Measurements from ENCODE around the gene IGLL5. TPM values are rescaled to one million over a fixed set of nuclear protein-coding genes. Genes with fewer than 3 reads are reported as not detected.

IGLL5 gene
- total and polyA plus RNA-seq, 9 of the 15 experiments (the other 6 are each of a cell fraction or from before 2014, with no cell fraction given) = not detected

- TF ChIP-seq CHD7 (IDR thresholded peaks at IDR 0.05; ENCODE audit: low read depth, low read length) (no peak), CEBPG (CRISPR knock-in tag; IDR thresholded peaks at IDR 0.05) (0 out of 2 replicates have a peak, but pooled peaks have one; percentile 6), CEBPG (tag; conservative IDR thresholded peaks at IDR 0.05 in 1 of 2, IDR thresholded peaks at IDR 0.05 in 1 of 2) (no peak), JUNB (CRISPR knock-in tag; conservative IDR thresholded peaks at IDR 0.05) (no peak), JUN (IDR thresholded peaks at IDR 0.05; ENCODE audit: borderline replicate concordance, low read depth, low read length) (no peak), JUN (CRISPR knock-in tag; IDR thresholded peaks at IDR 0.05; ENCODE audit: borderline replicate concordance) (peak; percentile 31; the same call in 1 of the 2 replicates), ZNF143 (CRISPR knock-in tag; IDR thresholded peaks at IDR 0.05) (0 out of 2 replicates have a peak, but pooled peaks have one; percentile 47), IFI16 (CRISPR knock-in tag; IDR thresholded peaks at IDR 0.05) (no peak)
- TF ChIP-seq, protein P1, sequence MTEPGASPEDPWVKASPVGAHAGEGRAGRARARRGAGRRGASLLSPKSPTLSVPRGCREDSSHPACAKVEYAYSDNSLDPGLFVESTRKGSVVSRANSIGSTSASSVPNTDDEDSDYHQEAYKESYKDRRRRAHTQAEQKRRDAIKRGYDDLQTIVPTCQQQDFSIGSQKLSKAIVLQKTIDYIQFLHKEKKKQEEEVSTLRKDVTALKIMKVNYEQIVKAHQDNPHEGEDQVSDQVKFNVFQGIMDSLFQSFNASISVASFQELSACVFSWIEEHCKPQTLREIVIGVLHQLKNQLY (CRISPR knock-in tag; conservative IDR thresholded peaks at IDR 0.05) = peak in 1 of 2 experiments; percentile 86; a peak in 1 of 4 replicates
- TF ChIP-seq, protein P2, sequence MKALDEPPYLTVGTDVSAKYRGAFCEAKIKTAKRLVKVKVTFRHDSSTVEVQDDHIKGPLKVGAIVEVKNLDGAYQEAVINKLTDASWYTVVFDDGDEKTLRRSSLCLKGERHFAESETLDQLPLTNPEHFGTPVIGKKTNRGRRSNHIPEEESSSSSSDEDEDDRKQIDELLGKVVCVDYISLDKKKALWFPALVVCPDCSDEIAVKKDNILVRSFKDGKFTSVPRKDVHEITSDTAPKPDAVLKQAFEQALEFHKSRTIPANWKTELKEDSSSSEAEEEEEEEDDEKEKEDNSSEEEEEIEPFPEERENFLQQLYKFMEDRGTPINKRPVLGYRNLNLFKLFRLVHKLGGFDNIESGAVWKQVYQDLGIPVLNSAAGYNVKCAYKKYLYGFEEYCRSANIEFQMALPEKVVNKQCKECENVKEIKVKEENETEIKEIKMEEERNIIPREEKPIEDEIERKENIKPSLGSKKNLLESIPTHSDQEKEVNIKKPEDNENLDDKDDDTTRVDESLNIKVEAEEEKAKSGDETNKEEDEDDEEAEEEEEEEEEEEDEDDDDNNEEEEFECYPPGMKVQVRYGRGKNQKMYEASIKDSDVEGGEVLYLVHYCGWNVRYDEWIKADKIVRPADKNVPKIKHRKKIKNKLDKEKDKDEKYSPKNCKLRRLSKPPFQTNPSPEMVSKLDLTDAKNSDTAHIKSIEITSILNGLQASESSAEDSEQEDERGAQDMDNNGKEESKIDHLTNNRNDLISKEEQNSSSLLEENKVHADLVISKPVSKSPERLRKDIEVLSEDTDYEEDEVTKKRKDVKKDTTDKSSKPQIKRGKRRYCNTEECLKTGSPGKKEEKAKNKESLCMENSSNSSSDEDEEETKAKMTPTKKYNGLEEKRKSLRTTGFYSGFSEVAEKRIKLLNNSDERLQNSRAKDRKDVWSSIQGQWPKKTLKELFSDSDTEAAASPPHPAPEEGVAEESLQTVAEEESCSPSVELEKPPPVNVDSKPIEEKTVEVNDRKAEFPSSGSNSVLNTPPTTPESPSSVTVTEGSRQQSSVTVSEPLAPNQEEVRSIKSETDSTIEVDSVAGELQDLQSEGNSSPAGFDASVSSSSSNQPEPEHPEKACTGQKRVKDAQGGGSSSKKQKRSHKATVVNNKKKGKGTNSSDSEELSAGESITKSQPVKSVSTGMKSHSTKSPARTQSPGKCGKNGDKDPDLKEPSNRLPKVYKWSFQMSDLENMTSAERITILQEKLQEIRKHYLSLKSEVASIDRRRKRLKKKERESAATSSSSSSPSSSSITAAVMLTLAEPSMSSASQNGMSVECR (CRISPR knock-in tag; IDR thresholded peaks at IDR 0.05) = 0 out of 2 replicates have a peak, but pooled peaks have one; percentile 48
These were observed 49.3 kb upstream of the IGLL5 start (continued) for GRCh38 chr22:22838148-22838786.

Data from K562 (cell line).